ENCODE data around the gene CIRBP.

CIRBP gene

GRCh38 chr19:1275976-1276627 is 7.0 kb downstream of the CIRBP start:
- no peak for TF ChIP-seq CTCF (IDR thresholded peaks at IDR 0.05; ENCODE audit: low read depth, low read length)
- H3K4me3 ChIP-seq (ENCODE audit: low read depth, low read length): peak overlapping the region; percentile 64
- DNase-seq (ENCODE audit: low read depth): no peak

DNA sequence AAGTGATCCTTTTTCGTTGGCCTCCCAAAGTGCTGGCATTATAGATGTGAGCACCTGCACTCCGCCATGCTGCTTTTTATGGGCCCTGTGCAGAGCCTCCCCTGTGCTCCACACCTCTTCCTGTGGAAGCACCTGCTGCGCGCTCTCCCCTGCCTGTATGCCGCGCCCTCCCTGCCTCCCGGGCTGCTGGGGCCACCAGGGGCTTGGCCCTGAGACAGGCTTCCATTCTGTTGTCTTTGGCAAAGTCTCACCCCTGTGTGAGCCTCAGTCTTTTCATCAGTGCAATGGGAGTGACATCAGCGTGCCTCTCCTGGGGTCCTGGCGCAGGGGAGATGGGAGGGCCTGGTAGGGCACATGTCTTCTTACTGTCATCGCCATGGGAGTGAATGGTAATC is 7.5 kb downstream of the CIRBP start:
- TF ChIP-seq, protein P1, sequence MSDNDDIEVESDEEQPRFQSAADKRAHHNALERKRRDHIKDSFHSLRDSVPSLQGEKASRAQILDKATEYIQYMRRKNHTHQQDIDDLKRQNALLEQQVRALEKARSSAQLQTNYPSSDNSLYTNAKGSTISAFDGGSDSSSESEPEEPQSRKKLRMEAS (IDR thresholded peaks at IDR 0.05; ENCODE audit: low read depth, low read length): no peak
- TF ChIP-seq MYC (IDR thresholded peaks at IDR 0.05; ENCODE audit: low read depth, low read length) (no peak), CTCF (IDR thresholded peaks at IDR 0.05; ENCODE audit: low read depth, low read length) (no peak), POLR2A (IDR thresholded peaks at IDR 0.05; ENCODE audit: extremely low read depth, insufficient read length) (no peak)
- no peak for DNase-seq (ENCODE audit: low read depth)
- H3K4me3 ChIP-seq (ENCODE audit: low read depth, low read length): peak overlapping the region; percentile 64

DNA sequence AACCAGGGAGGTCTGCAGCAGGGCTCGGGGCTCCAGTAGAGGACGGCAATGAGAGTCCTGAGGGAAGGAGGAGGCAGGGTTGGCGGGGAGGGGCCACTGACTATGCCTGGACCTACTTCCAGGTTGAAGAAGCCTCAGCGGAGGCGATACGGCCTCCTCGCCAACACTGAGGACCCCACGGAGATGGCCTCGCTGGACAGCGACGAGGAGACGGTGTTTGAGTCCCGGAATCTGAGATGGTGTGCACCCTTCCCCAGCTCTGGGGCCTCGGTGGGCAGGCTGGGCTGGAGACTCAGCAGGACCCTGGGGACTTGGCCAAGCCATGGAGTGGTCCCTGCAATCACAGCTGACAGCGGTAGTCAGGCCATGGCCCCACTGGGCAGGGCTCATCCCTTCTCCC is 7.9 kb downstream of the CIRBP start:
- H3K4me3 ChIP-seq (ENCODE audit: low read depth, low read length): no peak overlapping the region
- DNase-seq (ENCODE audit: low read depth): no peak
- TF ChIP-seq, protein P1 (IDR thresholded peaks at IDR 0.05; ENCODE audit: low read depth, low read length): no peak
- no peak for TF ChIP-seq CTCF (IDR thresholded peaks at IDR 0.05; ENCODE audit: low read depth, low read length)
- no peak for TF ChIP-seq POLR2A (IDR thresholded peaks at IDR 0.05; ENCODE audit: extremely low read depth, insufficient read length)
- TF ChIP-seq MYC (IDR thresholded peaks at IDR 0.05; ENCODE audit: low read depth, low read length): no peak

- no peak for DNase-seq (ENCODE audit: low read depth)
- H3K4me3 ChIP-seq (ENCODE audit: low read depth, low read length): no peak overlapping the region
- TF ChIP-seq POLR2A (IDR thresholded peaks at IDR 0.05; ENCODE audit: extremely low read depth, insufficient read length) (no peak), MYC (IDR thresholded peaks at IDR 0.05; ENCODE audit: low read depth, low read length) (no peak)
- TF ChIP-seq, protein P1 (IDR thresholded peaks at IDR 0.05; ENCODE audit: low read depth, low read length): no peak
Observed at GRCh38 chr19:1278074-1278473, 8.9 kb downstream of the CIRBP start.

DNA sequence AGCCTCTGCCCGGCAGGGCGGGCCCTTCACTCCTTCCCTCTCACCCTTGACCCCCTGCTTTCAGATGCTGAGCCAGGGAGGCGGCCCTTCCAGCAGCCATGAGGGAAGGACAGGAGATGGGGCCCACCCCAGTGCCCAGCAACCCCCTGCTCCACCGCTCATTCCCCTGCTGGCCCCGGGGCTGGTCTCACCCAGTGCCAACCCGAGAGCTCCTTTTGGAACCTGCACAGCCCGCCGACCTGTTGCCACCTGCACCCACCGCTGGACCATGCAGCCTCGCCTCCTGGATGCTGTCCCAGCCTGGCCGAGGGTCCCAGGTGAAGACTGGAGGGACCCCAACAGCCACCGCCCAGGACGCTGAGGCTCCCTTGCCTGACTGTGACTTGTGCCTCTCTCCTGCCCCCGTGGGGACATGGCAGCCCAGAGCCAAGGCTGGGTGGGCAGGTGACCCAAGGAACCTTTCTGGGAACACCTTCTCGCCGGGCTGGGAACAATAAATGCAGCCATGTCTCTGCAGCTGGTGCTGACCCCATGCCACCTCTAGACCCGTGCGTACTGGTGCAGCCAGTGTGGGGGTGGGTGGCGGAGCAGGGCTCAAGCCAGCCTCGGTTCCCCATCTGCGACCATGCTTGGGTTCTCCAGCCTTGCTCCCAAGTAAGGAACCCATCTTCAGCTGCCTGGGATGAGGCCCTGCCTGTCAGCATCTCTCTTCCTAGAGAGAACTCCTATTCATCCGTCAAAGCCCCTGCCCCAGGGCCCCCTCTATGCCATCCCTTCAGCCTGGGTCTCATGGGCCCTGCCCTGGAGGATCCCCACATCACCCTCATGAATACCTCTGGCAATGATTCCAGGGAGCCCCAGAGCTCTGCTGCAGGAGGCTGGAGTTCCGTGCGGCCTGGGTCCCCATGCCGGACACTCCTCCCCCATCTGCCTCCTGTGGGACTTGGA is 9.9 kb downstream of the CIRBP start:
- H3K4me3 ChIP-seq (ENCODE audit: low read depth, low read length): no peak overlapping the region
- no peak for TF ChIP-seq POLR2A (IDR thresholded peaks at IDR 0.05; ENCODE audit: extremely low read depth, insufficient read length)
- no peak for TF ChIP-seq CTCF (IDR thresholded peaks at IDR 0.05; ENCODE audit: low read depth, low read length)
- no peak for TF ChIP-seq MYC (IDR thresholded peaks at IDR 0.05; ENCODE audit: low read depth, low read length)
- TF ChIP-seq, protein P1 (IDR thresholded peaks at IDR 0.05; ENCODE audit: low read depth, low read length): no peak
- no peak for DNase-seq (ENCODE audit: low read depth)

DNA sequence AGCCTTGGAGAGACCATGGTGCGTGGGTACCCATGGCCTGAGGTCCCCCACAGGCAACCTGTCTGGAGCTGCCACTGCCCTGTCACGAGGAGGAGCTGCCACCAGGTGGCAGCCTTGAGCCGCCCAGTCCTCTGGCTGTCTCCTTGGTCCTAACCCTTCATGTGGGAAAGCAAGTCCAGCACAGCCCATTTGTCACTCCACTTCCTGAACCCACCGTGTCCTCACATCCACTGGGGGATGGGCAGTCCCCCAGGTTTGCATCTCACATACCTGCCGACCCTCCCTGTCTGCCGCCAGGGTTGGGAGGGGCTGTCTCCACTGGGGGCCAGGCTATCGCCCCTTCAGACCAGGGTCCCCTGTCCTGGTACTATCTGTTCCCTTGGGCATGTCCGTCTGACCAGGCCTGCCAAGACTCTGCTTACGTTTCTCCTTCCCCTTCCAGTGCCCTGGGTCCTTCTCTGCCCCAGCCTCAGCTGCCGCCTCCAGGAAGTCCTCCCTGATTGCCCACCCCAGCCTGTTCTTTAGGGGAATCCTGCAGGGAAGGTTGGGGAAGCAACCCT is 10.7 kb downstream of the CIRBP start:
- H3K4me3 ChIP-seq (ENCODE audit: low read depth, low read length): no peak overlapping the region
- TF ChIP-seq MYC (IDR thresholded peaks at IDR 0.05; ENCODE audit: low read depth, low read length) (peak; percentile 39; the same call in 1 of the 2 replicates), CTCF (IDR thresholded peaks at IDR 0.05; ENCODE audit: low read depth, low read length) (peak; percentile 74), POLR2A (IDR thresholded peaks at IDR 0.05; ENCODE audit: extremely low read depth, insufficient read length) (no peak)
- TF ChIP-seq, protein P1 (IDR thresholded peaks at IDR 0.05; ENCODE audit: low read depth, low read length): peak; percentile 69
- peak; percentile 77 for DNase-seq (ENCODE audit: low read depth)
